Duodenal mucosa (tissue), 2 donors: ENCODE data around the gene NEFH.
"Not testable (repeated sequence)": the region's sequence is repeated elsewhere in the genome, so short reads cannot be mapped to it uniquely, and the experiment has no call there.

Source experiments
- H3K27ac ChIP-seq: one replicate; pipeline ENCODE4 v1.7.0; 2013; ENCODE audit warnings: low read depth, low read length
- H3K27me3 ChIP-seq, 2 donors: one replicate each; pipeline ENCODE4 v1.7.0; 2013; ENCODE audit warnings: low read length in 2 of 2, control low read depth in 1 of 2; ENCODE audit not compliant: insufficient read depth in 2 of 2, control insufficient read depth in 1 of 2
- H3K36me3 ChIP-seq, 2 donors: one replicate each; pipeline ENCODE4 v1.7.0; 2013; ENCODE audit warnings: low read length in 2 of 2, control low read depth in 1 of 2; ENCODE audit not compliant: insufficient read depth in 2 of 2, control insufficient read depth in 1 of 2
- H3K4me1 ChIP-seq, 2 donors: one replicate each; pipeline ENCODE4 v1.7.0; 2013; ENCODE audit warnings: low read length in 2 of 2, control low read depth in 1 of 2; ENCODE audit not compliant: insufficient read depth in 2 of 2, control insufficient read depth in 1 of 2
- H3K4me3 ChIP-seq, 2 donors: one replicate each; pipeline ENCODE4 v1.7.0; 2013; ENCODE audit warnings: low read length in 2 of 2, low read depth in 1 of 2
- H3K9ac ChIP-seq, 2 donors: one replicate each; pipeline ENCODE4 v1.7.0; 2013; ENCODE audit warnings: low read length in 2 of 2, low read depth in 1 of 2
- H3K9me3 ChIP-seq, 2 donors: one replicate each; pipeline ENCODE4 v1.7.0; 2013; ENCODE audit warnings: low read length in 2 of 2, control low read depth in 1 of 2; ENCODE audit not compliant: control insufficient read depth in 1 of 2

NEFH gene

GRCh38 chr22:29480512-29481264 is 670 bp downstream of the NEFH start:
- Histone ChIP-seq H3K4me3 (peak overlapping the region in 1 of 2 donors; percentile 8), H3K27ac (no peak overlapping the region), H3K4me1 (no peaks in the 10 kb centered on the region), H3K9ac (no peak overlapping the region), H3K27me3 (peaks cover 27 to 46% of the 10 kb centered on the region in 2 donors), H3K36me3 (no peaks in the 10 kb centered on the region), H3K9me3 (no peaks in the 10 kb centered on the region)

- Histone ChIP-seq H3K36me3 (no peaks in the 10 kb centered on the region), H3K27me3 (peaks cover 27 to 46% of the 10 kb centered on the region in 2 donors), H3K27ac (no peak overlapping the region), H3K4me1 (no peaks in the 10 kb centered on the region), H3K4me3 (no peak overlapping the region), H3K9ac (no peak overlapping the region), H3K9me3 (no peaks in the 10 kb centered on the region)
These were observed 1.4 kb downstream of the NEFH start for GRCh38 chr22:29481265-29482000.

GRCh38 chr22:29482253-29482652 is 2.2 kb downstream of the NEFH start:
- no peak overlapping the region for H3K27ac ChIP-seq
- peaks cover 25 to 46% of the 10 kb centered on the region in 2 donors for H3K27me3 ChIP-seq

GRCh38 chr22:29482726-29483125 is 2.7 kb downstream of the NEFH start:
- Histone ChIP-seq H3K27ac (no peak overlapping the region), H3K9me3 (no peaks in the 10 kb centered on the region), H3K36me3 (no peaks in the 10 kb centered on the region), H3K4me1 (no peaks in the 10 kb centered on the region), H3K9ac (no peak overlapping the region), H3K27me3 (peaks cover 25 to 43% of the 10 kb centered on the region in 2 donors), H3K4me3 (no peak overlapping the region)

More at GRCh38 chr22:29482253-29482652, 2.2 kb downstream of the NEFH start:
- Histone ChIP-seq H3K9me3 (no peaks in the 10 kb centered on the region), H3K4me1 (no peaks in the 10 kb centered on the region), H3K4me3 (no peak overlapping the region), H3K36me3 (no peaks in the 10 kb centered on the region), H3K9ac (no peak overlapping the region)

- H3K9ac ChIP-seq: no peak overlapping the region
These were observed 3.2 kb downstream of the NEFH start for GRCh38 chr22:29483254-29483653.

GRCh38 chr22:29484642-29485041 is 4.6 kb downstream of the NEFH start:
- no peak overlapping the region for H3K4me3 ChIP-seq
- H3K9ac ChIP-seq: no peak overlapping the region
- H3K27ac ChIP-seq: no peak overlapping the region
- peaks cover 14 to 26% of the 10 kb centered on the region in 2 donors for H3K27me3 ChIP-seq
- no peaks in the 10 kb centered on the region for H3K4me1 ChIP-seq
- no peaks in the 10 kb centered on the region for H3K9me3 ChIP-seq
- H3K36me3 ChIP-seq: no peaks in the 10 kb centered on the region

More at GRCh38 chr22:29483254-29483653, 3.2 kb downstream of the NEFH start:
- no peaks in the 10 kb centered on the region for H3K4me1 ChIP-seq
- peaks cover 25 to 37% of the 10 kb centered on the region in 2 donors for H3K27me3 ChIP-seq
- no peak overlapping the region for H3K4me3 ChIP-seq
- no peak overlapping the region for H3K27ac ChIP-seq
- no peaks in the 10 kb centered on the region for H3K9me3 ChIP-seq
- H3K36me3 ChIP-seq: no peaks in the 10 kb centered on the region

- no peak overlapping the region for H3K4me3 ChIP-seq
- peaks cover 12 to 18% of the 10 kb centered on the region in 2 donors for H3K27me3 ChIP-seq
These were observed 5.4 kb downstream of the NEFH start for GRCh38 chr22:29485448-29485847.

GRCh38 chr22:29487426-29487986 is 7.5 kb downstream of the NEFH start:
- Histone ChIP-seq H3K4me1 (no peaks in the 10 kb centered on the region), H3K27me3 (peaks cover 2 to 3% of the 10 kb centered on the region in 2 donors), H3K4me3 (no peak overlapping the region), H3K9ac (no peak overlapping the region), H3K9me3 (no peaks in the 10 kb centered on the region), H3K27ac (no peak overlapping the region), H3K36me3 (no peaks in the 10 kb centered on the region)

More at GRCh38 chr22:29485448-29485847, 5.4 kb downstream of the NEFH start:
- Histone ChIP-seq H3K9me3 (no peaks in the 10 kb centered on the region), H3K36me3 (no peaks in the 10 kb centered on the region), H3K9ac (no peak overlapping the region), H3K4me1 (no peaks in the 10 kb centered on the region), H3K27ac (no peak overlapping the region)

GRCh38 chr22:29489127-29489780 is 9.2 kb downstream of the NEFH start:
- H3K36me3 ChIP-seq, H3K4me1 ChIP-seq, H3K27ac ChIP-seq, H3K4me3 ChIP-seq, H3K27me3 ChIP-seq, H3K9ac ChIP-seq, H3K9me3 ChIP-seq: not testable (repeated sequence)

- H3K9me3 ChIP-seq: peaks cover 2 to 6% of the 10 kb centered on the region in 2 donors
- H3K4me1 ChIP-seq: no peaks in the 10 kb centered on the region
- H3K9ac ChIP-seq: no peak overlapping the region
- no peak overlapping the region for H3K27ac ChIP-seq
- no peaks in the 10 kb centered on the region for H3K36me3 ChIP-seq
- H3K4me3 ChIP-seq: no peak overlapping the region
- no peaks in the 10 kb centered on the region for H3K27me3 ChIP-seq
These were observed 11.0 kb downstream of the NEFH start for GRCh38 chr22:29491012-29491411.
